T-helper 1 cell treated with Interleukin-12 subunit alpha and Interleukin-12 subunit beta and Interleukin-4 antibody, amounts not matched to agents 30 μg/mL and 1 μg/mL, for 36 hours (primary cell): Measurements from ENCODE around the gene SPIRE2.
"Not testable (repeated sequence)": the region's sequence is repeated elsewhere in the genome, so short reads cannot be mapped to it uniquely, and the experiment has no call there.

Source experiments
- H3K27ac Mint-ChIP-seq: one replicate; pipeline ENCODE4 v1.8.0; 2021; ENCODE audit warnings: mild to moderate bottlenecking, mixed read lengths
- H3K27me3 Mint-ChIP-seq: one replicate; pipeline ENCODE4 v1.8.0; 2021; ENCODE audit warnings: low read depth, mixed read lengths
- H3K36me3 Mint-ChIP-seq: one replicate; pipeline ENCODE4 v1.8.0; 2021; ENCODE audit warnings: low read depth, mixed read lengths
- H3K4me1 Mint-ChIP-seq: one replicate; pipeline ENCODE4 v1.8.0; 2021; ENCODE audit warnings: low read depth, mixed read lengths
- H3K4me3 Mint-ChIP-seq: one replicate; pipeline ENCODE4 v1.8.0; 2021; ENCODE audit warnings: mild to moderate bottlenecking, moderate library complexity, mixed read lengths
- H3K9me3 Mint-ChIP-seq: one replicate; pipeline ENCODE4 v1.8.0; 2021; ENCODE audit warnings: mixed read lengths

The SPIRE2 gene

DNA sequence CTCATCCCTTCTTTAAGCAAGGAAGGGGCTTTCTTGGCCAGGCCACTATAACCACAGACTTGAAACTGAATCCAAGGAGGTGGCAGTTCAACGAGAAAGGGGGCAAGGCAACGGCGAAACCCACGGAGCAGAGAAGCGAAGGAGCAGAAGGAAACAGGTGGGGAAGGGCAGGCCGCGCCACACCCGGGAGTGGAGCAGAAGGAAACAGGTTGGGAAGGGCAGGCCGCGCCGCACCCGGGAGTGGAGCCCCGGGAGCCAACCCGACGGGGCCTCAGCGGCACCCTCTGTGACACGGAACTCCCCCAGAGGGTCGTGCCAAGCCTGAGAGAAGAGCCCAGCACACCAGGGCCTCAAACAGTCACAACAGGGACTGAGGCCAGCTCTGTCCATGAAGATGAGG is 32.2 kb upstream of the SPIRE2 start:
- Mint-ChIP-seq H3K36me3 (peaks cover 27% of the 10 kb centered on the region), H3K4me3 (no peak overlapping the region), H3K4me1 (peaks cover 5% of the 10 kb centered on the region), H3K27ac (peak overlapping the region; percentile 31), H3K27me3 (no peaks in the 10 kb centered on the region), H3K9me3 (no peaks in the 10 kb centered on the region)

DNA sequence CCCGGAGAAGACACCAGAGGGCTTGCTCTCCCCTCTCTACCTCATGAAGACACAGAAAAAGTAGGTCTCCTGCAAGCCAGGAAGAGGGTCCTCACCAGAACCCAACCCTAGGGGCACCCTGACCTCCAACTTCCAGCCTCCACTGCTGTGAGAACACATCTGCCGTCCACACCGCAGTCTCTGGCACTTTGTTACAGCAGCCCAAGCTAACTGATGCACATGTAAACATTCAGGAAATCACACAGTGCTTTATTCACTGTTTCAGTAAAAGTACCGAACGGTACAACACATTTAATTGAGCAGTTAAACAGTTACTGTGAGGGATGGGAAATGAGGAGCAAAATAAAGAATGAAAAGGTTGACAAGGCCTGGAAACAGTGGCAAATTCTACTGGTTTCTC is 30.1 kb upstream of the SPIRE2 start:
- Mint-ChIP-seq H3K4me3 (no peak overlapping the region), H3K4me1 (peaks cover 4% of the 10 kb centered on the region), H3K36me3 (peaks cover 19% of the 10 kb centered on the region), H3K27ac (no peak overlapping the region), H3K9me3 (no peaks in the 10 kb centered on the region), H3K27me3 (no peaks in the 10 kb centered on the region)

DNA sequence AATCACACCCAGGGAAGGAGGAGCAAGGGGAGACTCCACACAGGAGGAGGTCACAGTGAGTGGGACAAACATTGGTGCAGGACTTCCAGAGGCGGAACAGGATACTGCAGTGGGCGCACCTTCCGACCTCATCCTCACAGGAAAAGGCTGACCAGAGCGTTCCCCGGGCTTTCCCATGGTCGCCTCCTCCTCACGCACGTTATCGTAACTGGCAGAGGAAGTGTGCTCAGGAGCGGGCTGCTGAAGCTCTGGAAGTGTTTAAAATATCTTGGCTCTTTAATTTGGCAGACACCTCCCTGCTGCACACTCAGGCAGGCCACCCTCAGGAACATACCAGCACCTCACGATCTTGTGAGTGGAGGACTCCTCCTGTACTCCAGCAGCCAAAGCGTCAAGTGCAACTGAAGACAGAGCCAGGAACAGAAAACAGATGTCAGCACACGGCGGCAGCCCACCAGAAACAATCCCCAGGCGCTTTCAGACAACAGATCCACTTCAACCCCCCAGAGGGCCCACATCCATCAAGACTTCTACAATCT is 29.4 kb upstream of the SPIRE2 start:
- peaks cover 3% of the 10 kb centered on the region for H3K4me1 Mint-ChIP-seq
- H3K36me3 Mint-ChIP-seq, result peaks cover 21% of the 10 kb centered on the region
- no peaks in the 10 kb centered on the region for H3K27me3 Mint-ChIP-seq
- no peaks in the 10 kb centered on the region for H3K9me3 Mint-ChIP-seq
- no peak overlapping the region for H3K27ac Mint-ChIP-seq
- H3K4me3 Mint-ChIP-seq, result no peak overlapping the region

DNA sequence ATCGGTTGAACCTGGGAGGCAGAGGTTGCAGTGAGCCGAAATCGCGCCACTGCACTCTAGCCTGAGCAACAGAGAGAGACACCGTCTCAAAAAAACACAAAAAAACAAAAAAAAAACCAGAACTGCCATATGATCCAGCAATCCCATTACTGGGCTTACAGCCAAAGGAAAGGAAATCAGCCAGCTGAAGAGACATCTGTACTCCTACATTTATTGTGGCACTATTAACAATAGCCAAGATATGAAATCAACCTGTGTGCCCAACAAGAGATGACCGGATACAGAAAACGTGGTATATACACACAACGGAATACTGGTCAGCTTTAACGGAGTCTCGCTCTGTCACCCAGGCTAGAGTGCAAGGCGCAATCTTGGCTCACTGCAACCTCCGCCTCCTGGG is 26.5 kb upstream of the SPIRE2 start:
- Mint-ChIP-seq H3K36me3 (peaks cover 23% of the 10 kb centered on the region), H3K4me1 (peaks cover 3% of the 10 kb centered on the region), H3K4me3 (no peak overlapping the region), H3K9me3 (no peaks in the 10 kb centered on the region), H3K27me3 (no peaks in the 10 kb centered on the region), H3K27ac (no peak overlapping the region)

DNA sequence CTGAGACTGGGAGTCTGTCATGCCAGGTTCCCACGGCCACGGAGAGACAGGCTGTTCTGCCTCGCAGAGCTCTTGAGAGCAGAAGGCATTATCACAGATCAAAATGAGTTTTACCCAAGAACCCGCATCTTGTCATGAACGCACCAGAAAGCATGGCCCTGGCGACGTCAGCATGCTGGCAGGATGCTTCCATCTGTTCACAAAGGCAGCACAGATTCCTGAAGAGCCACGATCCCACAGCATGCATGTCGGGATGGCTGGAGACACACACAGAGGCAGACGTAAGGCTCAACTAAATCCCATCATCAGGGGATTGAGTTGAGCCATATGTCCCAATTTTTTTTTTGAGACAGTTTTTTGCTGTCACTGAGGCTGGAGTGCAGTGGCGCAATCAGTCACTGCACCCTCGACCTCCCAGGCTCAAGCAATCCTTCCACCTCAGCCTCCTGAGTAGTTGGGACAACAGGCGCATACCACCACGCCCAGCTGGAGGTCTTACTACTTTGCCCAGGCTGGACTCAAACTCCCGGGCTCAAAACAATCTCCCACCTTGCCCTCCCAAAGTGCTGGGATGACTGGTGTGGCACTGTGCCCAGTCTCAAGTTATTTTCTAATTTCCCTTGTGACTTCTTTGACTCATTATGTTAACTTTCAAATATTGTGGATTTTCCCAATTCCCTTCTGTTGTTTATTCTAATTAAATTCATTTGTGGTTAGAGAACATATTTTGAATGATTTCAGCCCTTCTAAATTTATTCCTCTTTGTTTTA is 23.0 kb upstream of the SPIRE2 start:
- H3K9me3 Mint-ChIP-seq, result no peaks in the 10 kb centered on the region
- H3K4me3 Mint-ChIP-seq, result no peak overlapping the region
- H3K4me1 Mint-ChIP-seq, result no peaks in the 10 kb centered on the region
- no peaks in the 10 kb centered on the region for H3K27me3 Mint-ChIP-seq
- H3K36me3 Mint-ChIP-seq, result peaks cover 25% of the 10 kb centered on the region
- H3K27ac Mint-ChIP-seq, result no peak overlapping the region

DNA sequence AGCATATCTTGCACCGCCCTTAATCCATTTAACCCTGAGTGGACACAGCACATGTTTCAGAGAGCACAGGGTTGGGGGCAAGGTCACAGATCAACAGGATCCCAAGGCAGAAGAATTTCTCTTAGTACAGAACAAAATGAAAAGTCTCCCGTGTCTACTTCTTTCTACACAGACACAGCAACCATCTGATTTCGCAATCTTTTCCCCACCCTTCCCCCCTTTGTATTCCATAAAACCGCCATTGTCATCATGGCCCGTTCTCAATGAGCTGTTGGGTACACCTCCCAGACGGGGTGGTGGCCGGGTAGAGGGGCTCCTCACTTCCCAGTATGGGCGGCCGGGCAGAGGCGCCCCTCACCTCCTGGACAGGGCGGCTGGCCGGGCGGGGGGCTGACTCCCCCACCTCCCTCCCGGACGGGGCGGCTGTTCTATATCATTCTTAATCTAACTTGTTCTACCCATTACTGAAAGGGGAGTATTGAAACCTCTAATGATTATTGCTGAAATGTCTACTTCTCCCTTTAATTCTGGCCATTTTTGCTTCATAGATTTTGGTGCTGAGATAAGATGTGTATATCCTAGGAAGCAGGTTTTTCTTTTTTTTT is 21.6 kb upstream of the SPIRE2 start:
- not testable (repeated sequence) for H3K27me3 Mint-ChIP-seq, H3K4me3 Mint-ChIP-seq, H3K27ac Mint-ChIP-seq, H3K4me1 Mint-ChIP-seq, H3K9me3 Mint-ChIP-seq
- peaks cover 32% of the 10 kb centered on the region for H3K36me3 Mint-ChIP-seq

DNA sequence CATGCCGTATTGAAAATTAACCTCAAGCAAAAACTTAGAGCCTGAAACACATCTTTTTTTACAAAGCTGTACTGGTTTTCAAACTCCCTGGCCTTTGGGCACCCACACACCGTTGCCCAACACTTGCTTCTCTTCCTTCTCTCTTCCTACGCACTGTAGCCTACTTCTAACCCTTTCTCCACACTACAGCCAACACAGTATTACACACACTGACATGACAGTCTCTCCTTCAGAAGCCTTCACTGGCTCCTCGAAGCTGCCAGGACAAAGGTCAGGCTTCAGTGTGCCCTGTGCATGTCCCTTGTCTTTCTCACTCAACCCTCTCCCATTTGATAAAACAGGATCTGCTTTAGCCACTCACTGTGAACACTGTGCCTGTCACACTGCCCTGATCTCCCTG is 19.8 kb upstream of the SPIRE2 start:
- Mint-ChIP-seq H3K27ac (no peak overlapping the region), H3K27me3 (no peaks in the 10 kb centered on the region), H3K4me1 (no peaks in the 10 kb centered on the region), H3K9me3 (no peaks in the 10 kb centered on the region), H3K4me3 (no peak overlapping the region), H3K36me3 (peaks cover 23% of the 10 kb centered on the region)

DNA sequence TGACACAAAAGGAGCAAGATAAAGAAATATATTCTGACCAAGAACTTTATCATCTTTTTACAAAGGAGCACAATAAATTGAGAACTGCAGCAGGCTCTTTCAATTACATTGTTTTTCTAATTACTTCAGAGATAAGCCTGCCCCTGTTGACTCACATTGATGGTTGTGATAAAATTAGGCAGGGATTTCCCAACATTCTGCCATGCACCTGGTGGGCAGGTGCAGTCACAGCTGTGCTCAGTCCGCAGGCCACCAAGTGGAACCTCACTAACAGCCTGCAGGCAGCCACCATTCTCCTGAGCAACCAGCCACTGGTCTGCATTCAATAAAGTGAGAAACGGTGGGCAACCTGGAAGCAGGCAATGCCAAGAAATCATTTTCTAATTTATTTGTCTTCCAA is 17.0 kb upstream of the SPIRE2 start:
- Mint-ChIP-seq H3K4me3 (no peak overlapping the region), H3K27ac (no peak overlapping the region), H3K36me3 (peaks cover 21% of the 10 kb centered on the region), H3K9me3 (no peaks in the 10 kb centered on the region), H3K4me1 (peaks cover 8% of the 10 kb centered on the region), H3K27me3 (no peaks in the 10 kb centered on the region)

DNA sequence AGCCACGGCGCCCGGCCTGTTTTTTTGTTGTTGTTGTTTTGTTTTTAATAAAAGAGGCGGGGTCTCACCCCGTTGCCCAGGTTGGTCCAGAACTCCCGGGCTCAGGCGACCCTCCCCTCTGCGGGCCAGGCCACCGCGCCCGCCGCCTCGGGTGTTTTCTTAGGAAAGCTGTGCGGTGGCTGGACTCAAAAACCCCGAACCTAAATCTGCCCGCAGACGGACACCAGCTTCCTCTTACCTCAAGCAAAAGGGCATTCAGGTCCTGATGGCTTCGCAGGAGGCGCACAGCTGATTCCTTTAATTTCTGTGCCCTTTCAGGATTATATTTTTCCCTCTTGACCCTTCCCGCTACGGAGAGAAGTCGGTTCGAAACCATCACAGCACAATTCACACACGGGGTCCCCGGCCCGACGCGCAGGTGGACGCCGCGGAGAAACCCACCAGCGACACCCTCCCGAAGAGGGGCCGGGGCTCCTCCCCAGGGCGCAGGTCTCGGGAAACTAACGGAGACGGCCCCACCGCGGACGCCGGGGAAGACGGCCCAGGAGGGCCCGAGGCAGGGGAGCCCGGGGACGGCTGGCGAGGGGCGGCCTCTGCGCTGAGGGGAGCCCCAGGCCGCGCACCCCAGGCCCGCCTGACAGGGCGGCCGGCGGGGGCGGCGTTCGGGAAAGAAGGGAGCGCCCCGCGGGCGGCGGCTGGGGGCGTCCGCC is 12.5 kb upstream of the SPIRE2 start:
- Mint-ChIP-seq H3K27ac (peak overlapping the region; percentile 66), H3K36me3 (peaks cover 8% of the 10 kb centered on the region), H3K9me3 (no peaks in the 10 kb centered on the region), H3K4me1 (peaks cover 22% of the 10 kb centered on the region), H3K4me3 (peak overlapping the region; percentile 83), H3K27me3 (no peaks in the 10 kb centered on the region)

DNA sequence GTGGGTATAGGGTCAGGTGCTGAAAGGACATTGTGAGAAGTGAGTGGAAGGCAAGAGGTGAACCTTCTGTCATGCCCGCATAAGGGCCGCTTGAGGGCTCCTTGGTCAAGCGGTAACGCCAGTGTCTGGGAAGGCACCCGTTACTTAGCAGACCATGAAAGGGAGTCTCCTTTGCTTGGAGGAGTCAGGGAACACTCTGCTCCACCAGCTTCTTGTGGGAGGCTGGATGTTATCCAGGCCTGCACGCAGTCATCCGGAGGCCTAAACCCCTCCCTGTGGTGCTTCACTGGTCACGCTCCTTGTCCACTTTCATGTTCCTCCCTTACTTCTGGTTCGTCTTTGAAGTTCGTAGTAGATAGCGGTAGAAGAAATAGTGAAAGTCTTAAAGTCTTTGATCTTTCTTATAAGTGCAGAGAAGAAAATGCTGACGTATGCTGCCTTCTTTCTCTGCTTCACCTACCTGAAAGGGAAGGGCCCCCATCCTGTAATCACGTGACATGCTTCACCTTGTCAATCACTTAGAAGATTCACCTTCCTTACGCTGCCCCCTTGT is 9.3 kb upstream of the SPIRE2 start:
- H3K4me1 Mint-ChIP-seq, result peaks cover 19% of the 10 kb centered on the region
- H3K4me3 Mint-ChIP-seq, H3K9me3 Mint-ChIP-seq, H3K36me3 Mint-ChIP-seq, H3K27me3 Mint-ChIP-seq, H3K27ac Mint-ChIP-seq: not testable (repeated sequence)

DNA sequence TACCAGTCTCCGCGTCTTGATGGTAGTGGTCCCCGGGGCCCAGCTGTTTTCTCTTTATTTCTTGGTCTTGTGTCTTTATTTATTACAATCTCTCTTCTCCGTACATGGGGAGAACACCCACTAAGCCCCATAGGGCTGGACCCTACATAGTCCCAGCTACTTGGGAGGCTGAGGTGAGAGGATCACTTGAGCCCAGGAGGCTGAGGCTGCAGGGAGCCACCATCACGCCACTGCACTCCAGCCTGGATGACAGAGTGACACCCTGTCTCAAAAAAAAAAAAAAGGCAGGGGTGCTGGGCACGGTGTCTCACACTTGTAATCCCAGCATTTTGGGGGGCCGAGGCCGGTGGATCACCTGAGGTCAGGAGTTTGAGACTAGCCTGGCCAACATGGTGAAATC is 8.8 kb upstream of the SPIRE2 start:
- H3K4me1 Mint-ChIP-seq, result peaks cover 14% of the 10 kb centered on the region
- not testable (repeated sequence) for H3K27ac Mint-ChIP-seq, H3K36me3 Mint-ChIP-seq, H3K4me3 Mint-ChIP-seq, H3K27me3 Mint-ChIP-seq, H3K9me3 Mint-ChIP-seq

DNA sequence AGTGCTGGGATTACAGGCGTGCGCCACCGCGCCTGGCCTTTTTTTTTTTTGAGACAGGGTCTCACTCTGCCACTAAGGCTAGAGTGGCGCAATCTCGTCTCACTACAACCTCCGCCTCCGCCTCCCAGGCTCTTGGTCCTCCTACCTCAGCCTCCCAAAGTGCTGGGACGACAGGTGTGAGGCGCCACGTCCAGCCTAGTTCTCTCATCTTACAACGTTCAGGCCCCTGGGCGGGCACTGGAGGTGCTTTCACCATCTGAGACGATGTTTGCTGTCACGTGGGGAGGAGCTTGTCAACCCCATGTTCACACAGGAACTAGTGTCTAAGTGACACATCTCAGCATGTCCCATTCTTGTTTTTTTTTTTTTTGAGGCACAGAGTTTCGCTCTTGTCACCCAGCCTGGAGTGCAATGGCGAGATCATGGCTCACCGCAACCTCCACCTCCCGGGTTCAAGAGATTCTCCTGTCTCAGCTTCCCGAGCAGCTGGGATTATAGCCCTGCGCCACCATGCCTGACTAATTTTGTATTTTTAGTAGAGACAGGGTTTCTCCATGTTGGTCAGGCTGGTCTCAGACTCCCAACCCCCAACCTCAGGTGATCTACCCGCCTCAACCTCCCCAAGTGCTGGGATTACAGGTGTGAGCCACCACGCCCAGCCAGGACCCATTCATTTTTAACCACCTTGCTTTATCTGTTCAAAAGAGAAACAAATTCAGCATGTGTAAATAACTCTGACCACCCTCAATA is 6.7 kb upstream of the SPIRE2 start:
- H3K27me3 Mint-ChIP-seq, result peaks cover 2% of the 10 kb centered on the region
- no peaks in the 10 kb centered on the region for H3K36me3 Mint-ChIP-seq
- peaks cover 14% of the 10 kb centered on the region for H3K4me1 Mint-ChIP-seq
- H3K9me3 Mint-ChIP-seq, result no peaks in the 10 kb centered on the region
- H3K4me3 Mint-ChIP-seq, result no peak overlapping the region
- H3K27ac Mint-ChIP-seq, result no peak overlapping the region

DNA sequence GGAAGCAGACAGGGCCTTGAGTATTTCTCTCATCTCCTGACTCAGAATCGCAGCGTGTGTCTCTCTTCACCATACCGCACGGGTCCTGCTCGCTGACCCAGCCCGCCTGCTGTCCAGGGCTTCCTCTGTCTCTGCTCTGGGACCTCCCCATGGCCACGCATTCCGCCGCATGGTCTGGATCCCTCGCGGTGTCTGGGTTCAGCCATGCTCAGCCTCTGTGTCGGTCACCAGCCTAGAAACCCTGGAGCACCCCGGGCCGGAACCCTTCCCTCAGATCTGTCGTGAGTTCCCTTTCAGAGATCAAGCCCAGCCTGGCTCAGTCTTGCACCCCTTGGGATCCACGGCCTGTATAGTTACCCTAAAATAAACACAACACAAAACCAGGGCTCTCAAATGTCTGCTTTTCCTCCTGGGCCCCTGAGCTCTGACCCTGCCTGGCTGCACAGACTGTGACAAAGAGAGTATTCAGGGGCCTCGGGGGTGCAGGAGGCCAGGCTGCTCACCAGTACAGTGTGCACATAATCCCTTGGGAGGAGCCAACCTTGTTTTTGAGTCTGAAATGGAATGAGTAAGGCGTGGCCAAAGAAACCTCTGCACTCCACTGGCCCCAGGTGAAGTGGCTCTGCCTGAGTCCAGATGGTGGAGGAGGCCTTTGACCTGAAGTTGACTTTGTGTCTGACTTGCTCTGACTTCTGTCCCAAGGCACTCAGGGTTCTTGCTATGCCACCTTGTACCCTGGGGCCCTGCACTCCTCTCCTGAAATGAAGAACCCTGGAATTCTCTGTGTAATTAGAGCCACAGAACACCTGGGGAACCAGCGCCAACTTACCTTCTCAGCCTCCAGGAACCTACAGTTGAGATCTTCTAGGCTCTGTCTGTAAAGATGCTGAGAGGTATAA is 5.8 kb upstream of the SPIRE2 start:
- H3K4me3 Mint-ChIP-seq, result no peak overlapping the region

More for the DNA sequence above, 5.8 kb upstream of the SPIRE2 start:
- peaks cover 12% of the 10 kb centered on the region for H3K4me1 Mint-ChIP-seq
- H3K9me3 Mint-ChIP-seq, result no peaks in the 10 kb centered on the region
- no peak overlapping the region for H3K27ac Mint-ChIP-seq
- H3K27me3 Mint-ChIP-seq, result peaks cover 11% of the 10 kb centered on the region
- no peaks in the 10 kb centered on the region for H3K36me3 Mint-ChIP-seq
